ENCODE data around the gene PLGLB2. TPM values are rescaled to one million over a fixed set of nuclear protein-coding genes. Genes with fewer than 3 reads are reported as not detected.
"Not testable (repeated sequence)": the region's sequence is repeated elsewhere in the genome, so short reads cannot be mapped to it uniquely, and the experiment has no call there.

The PLGLB2 gene
- 1 to 10 TPM in 3 of 6 experiments, under 1 TPM in 2, not detected in 1; 0.85 to 1.7 (median 1.3) TPM for total RNA-seq (2021; fragmentation: NEBNext Ultra II Directional; extraction: Animal tissue kit (Norgen Biotek cat#: 25700))
- long read RNA-seq, result 0 reads

DNA sequence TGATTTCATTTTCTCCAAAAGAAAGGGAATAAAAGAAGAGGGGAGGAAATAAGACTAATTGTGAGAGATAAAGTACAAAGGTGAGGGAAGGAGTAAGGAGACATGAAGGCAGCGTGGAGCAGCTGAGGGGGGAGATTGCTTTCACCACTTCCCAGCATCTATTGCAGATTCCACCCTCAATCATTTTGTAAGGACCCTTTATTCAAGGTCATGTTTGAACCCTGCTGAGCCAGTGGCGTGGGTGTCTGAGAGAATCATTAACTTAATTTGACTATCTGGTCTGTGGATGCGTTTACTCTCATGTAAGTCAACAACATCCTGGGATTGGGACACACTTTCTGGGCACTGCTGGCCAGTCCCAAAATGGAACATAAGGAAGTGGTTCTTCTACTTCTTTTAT is at the start of gene PLGLB2:
TSS of gene PLGLB2 (plus strand) at position 297 of the 400 bp plus-strand sequence. CDS start at position 364, 67 bp downstream.
- not testable (repeated sequence) for H3K27ac Mint-ChIP-seq; H3K27me3 Mint-ChIP-seq (ENCODE audit: insufficient read depth); H3K36me3 Mint-ChIP-seq (ENCODE audit: low read depth); H3K4me1 Mint-ChIP-seq (ENCODE audit: low read depth); H3K4me3 Mint-ChIP-seq; H3K9me3 Mint-ChIP-seq; DNase-seq

DNA sequence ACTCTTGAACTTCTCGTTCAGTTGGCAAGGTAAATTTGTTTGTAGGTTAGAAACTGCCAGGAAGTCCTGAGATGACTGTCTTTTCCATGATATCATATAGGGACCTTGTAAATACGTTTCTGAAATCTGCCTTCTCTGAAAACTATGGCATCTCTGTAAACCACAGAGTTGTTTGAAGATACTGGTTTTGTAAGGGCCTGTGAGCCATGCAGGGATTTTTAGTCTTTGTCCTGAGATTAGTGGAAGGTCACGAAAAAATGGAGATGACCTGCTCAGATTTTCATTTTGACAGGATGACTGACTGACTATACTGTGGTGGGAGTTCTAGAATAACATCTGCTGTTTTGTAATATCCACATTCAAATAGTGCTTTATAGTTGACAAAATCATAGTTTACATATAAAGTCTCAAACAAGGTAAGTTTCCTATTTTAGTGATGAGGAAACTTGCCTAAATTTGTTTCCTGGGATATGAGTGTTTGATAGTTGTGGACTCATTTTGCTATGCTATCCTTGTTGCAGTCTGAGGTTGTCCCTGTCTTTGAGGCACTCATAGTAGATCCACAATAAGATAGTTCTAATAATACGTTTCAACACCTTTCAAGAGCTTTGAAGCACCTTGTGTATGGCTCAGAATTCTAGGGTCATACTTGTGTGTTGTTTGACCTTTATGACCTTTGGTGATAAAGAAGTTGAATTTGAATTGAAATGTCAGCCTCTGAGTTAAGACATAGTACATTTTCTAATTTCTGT is 43.1 kb upstream of the PLGLB2 start:
- H3K27me3 Mint-ChIP-seq (ENCODE audit: insufficient read depth); H3K36me3 Mint-ChIP-seq (ENCODE audit: low read depth); DNase-seq; H3K9me3 Mint-ChIP-seq; H3K27ac Mint-ChIP-seq; H3K4me3 Mint-ChIP-seq; H3K4me1 Mint-ChIP-seq (ENCODE audit: low read depth): not testable (repeated sequence)

GRCh38 chr2:87708368-87708767 is 39.5 kb upstream of the PLGLB2 start:
- not testable (repeated sequence) for H3K4me3 Mint-ChIP-seq; H3K27me3 Mint-ChIP-seq (ENCODE audit: insufficient read depth); H3K4me1 Mint-ChIP-seq (ENCODE audit: low read depth); DNase-seq; H3K9me3 Mint-ChIP-seq; H3K27ac Mint-ChIP-seq; H3K36me3 Mint-ChIP-seq (ENCODE audit: low read depth)

DNA sequence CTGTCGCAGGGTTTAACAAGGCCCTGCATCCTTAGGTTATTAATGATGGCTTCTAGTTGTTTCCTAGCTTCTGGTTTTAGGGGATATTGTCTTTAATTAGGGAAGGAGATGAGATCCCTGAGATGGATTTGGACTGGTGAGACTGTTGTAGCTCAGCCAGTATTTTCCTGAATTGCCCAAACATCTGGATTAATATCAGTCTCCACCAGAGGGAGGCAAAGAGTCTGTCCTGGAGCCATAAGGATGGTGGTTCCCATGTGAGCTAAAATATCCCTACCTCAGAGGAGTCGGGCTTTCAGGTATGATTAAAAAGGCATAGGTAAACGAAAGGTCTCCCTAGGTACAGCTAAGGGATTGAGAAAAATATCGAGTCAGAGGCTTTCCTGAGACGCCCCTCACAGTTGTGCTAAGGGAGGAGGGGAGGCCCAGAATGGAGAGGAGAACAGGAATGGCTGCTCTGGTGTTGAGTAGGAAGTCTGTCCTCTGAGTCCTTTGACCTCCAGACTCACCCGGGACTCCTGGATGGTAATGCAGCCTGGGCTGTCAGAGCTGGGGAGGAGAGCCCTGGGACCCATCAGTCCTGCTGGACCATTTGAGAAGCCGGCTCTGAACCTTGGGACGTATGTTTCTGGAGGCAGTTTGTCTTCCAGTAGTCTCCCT is 19.8 kb upstream of the PLGLB2 start:
- not testable (repeated sequence) for H3K27ac Mint-ChIP-seq; H3K36me3 Mint-ChIP-seq (ENCODE audit: low read depth); H3K9me3 Mint-ChIP-seq; H3K4me3 Mint-ChIP-seq; H3K4me1 Mint-ChIP-seq (ENCODE audit: low read depth); H3K27me3 Mint-ChIP-seq (ENCODE audit: insufficient read depth); DNase-seq

DNA sequence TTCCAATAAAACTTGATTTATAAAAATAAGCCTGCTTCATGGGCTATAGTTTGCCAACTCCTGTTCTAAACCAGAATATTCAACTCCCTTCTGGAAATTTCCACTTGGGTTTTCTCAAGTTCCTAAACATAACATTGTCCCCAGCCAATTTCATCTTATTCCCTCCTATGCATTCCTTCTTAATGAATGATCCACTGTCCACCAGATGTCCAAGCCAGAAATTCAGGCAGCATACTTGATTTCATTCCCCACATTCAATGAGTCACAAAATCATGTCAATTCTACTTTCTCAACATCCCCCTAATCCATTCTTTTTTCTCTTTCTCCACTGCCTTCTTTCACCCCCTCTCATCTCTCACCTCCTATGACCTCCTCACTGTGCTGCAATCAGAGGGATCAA is 7.0 kb upstream of the PLGLB2 start:
- H3K27me3 Mint-ChIP-seq (ENCODE audit: insufficient read depth); DNase-seq; H3K4me3 Mint-ChIP-seq; H3K4me1 Mint-ChIP-seq (ENCODE audit: low read depth); H3K9me3 Mint-ChIP-seq; H3K36me3 Mint-ChIP-seq (ENCODE audit: low read depth); H3K27ac Mint-ChIP-seq: not testable (repeated sequence)

DNA sequence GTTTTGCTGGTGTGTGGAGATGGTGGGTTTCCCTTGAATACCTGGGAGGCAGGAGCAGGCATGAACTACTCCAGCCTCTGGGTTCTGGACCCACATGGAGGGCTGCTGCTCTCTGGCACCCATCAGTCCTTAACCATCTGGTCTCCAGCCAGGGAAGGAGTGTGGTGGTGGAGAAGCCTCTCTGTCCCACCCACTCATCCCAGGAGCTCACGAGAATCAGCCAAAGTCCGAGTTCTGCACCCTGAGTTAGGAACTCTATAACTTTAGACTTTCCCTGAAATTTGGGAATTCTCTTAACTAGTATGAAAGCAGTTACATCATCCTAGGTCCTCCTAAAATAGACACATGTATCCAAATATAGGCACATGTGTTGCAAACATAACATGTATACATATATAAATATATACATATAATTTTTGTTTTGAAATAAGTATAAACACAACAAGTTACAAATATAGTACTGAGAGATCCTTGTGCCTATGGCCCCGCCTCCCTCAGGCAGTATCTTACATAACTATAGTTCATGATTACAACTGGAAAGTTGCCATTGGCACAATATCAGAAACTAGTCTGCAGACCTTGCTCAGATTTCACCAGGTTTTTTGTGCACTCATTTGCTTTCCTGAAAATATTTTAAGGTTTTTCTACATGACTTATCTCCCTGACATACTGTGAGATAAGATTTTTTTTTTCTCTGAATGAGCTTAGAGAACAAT is 5.3 kb upstream of the PLGLB2 start:
- H3K4me3 Mint-ChIP-seq; DNase-seq; H3K9me3 Mint-ChIP-seq; H3K36me3 Mint-ChIP-seq (ENCODE audit: low read depth); H3K4me1 Mint-ChIP-seq (ENCODE audit: low read depth); H3K27ac Mint-ChIP-seq; H3K27me3 Mint-ChIP-seq (ENCODE audit: insufficient read depth): not testable (repeated sequence)

- not testable (repeated sequence) for H3K36me3 Mint-ChIP-seq (ENCODE audit: low read depth); H3K27ac Mint-ChIP-seq; DNase-seq; H3K4me3 Mint-ChIP-seq; H3K9me3 Mint-ChIP-seq; H3K27me3 Mint-ChIP-seq (ENCODE audit: insufficient read depth); H3K4me1 Mint-ChIP-seq (ENCODE audit: low read depth)
Measured at GRCh38 chr2:87743638-87744037, 4.2 kb upstream of the PLGLB2 start.

DNA sequence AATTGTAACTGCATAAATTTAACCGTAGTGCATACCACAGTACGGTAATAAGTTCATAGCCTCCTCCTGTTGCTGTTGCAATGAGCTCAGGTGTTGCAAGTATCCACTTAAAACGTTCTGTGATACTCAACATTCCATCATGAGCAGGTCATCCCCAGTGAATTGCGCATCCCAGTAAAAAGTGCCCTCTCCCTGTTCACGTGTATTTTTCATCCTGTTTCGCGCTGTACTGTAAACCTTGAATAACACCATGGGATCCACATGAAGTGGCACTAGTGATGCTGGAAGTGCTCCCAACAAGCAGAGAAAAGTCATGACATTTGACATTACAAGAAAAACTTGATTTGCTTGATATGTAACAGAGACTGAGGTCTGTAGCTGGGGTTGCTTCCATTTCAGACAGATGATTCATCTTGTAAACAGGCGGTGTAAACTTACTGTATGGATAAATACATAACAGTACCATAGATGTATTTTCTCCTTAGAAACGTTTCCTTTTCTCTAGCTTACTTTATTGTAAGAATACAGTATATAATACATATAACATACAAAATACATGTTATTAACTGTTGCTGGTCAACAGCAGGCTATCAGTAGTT is 2.4 kb upstream of the PLGLB2 start:
- not testable (repeated sequence) for H3K4me1 Mint-ChIP-seq (ENCODE audit: low read depth); H3K27ac Mint-ChIP-seq; H3K4me3 Mint-ChIP-seq; H3K9me3 Mint-ChIP-seq; DNase-seq; H3K27me3 Mint-ChIP-seq (ENCODE audit: insufficient read depth); H3K36me3 Mint-ChIP-seq (ENCODE audit: low read depth)

DNA sequence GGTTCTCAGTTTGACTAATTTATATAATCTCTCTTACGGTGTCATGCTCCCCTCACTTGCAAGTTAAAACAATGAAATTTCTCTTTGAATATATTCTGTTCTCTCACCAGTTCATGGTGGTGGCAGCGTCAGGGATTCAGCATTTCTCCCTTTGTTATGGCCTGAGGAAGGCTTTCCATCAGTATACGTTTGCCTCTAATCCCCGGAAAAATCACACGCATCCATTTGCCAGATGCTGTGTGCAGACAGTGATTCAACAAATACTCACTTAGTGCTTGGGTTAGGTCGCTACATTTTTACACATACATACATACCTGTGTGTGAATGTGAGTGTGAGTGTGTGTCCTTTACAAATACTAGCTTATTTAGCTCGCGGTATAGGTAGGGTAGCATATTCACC is 637 bp downstream of the PLGLB2 start:
- not testable (repeated sequence) for H3K4me3 Mint-ChIP-seq; H3K27me3 Mint-ChIP-seq (ENCODE audit: insufficient read depth); H3K27ac Mint-ChIP-seq; H3K36me3 Mint-ChIP-seq (ENCODE audit: low read depth); H3K9me3 Mint-ChIP-seq; H3K4me1 Mint-ChIP-seq (ENCODE audit: low read depth); DNase-seq

- DNase-seq; H3K27ac Mint-ChIP-seq; H3K27me3 Mint-ChIP-seq (ENCODE audit: insufficient read depth); H3K36me3 Mint-ChIP-seq (ENCODE audit: low read depth); H3K4me3 Mint-ChIP-seq; H3K4me1 Mint-ChIP-seq (ENCODE audit: low read depth); H3K9me3 Mint-ChIP-seq: not testable (repeated sequence)
Measured at GRCh38 chr2:87750560-87750959, 2.7 kb downstream of the PLGLB2 start.

- H3K27me3 Mint-ChIP-seq (ENCODE audit: insufficient read depth); H3K27ac Mint-ChIP-seq; H3K36me3 Mint-ChIP-seq (ENCODE audit: low read depth); H3K4me3 Mint-ChIP-seq; H3K9me3 Mint-ChIP-seq; DNase-seq; H3K4me1 Mint-ChIP-seq (ENCODE audit: low read depth): not testable (repeated sequence)
Measured at GRCh38 chr2:87754759-87755158, 6.9 kb downstream of the PLGLB2 start.
